Spinal cord (tissue), 10 donors: ENCODE data around the gene CYBA. TPM values are rescaled to one million over a fixed set of nuclear protein-coding genes. Genes with fewer than 3 reads are reported as not detected.

ENCODE experiments used
- DNase-seq, 6 donors: peaks; one replicate each; pipeline versions ENCODE4 v3.0.0 to v3.0.0-alpha.2; 2013 to 2015; ENCODE audit warnings: low spot score in 6 of 6, low read depth in 4 of 6
- H3K27ac ChIP-seq: one replicate; pipeline ENCODE4 v1.5.1; 2013; ENCODE audit warnings: low read depth, low read length, control low read depth
- H3K27me3 ChIP-seq: one replicate; pipeline ENCODE4 v1.6.1; 2013; ENCODE audit warnings: low read length; ENCODE audit not compliant: control insufficient read depth, insufficient read depth
- H3K36me3 ChIP-seq: one replicate; pipeline ENCODE4 v1.6.1; 2013; ENCODE audit warnings: low read length; ENCODE audit not compliant: control insufficient read depth, insufficient read depth
- H3K4me1 ChIP-seq: one replicate; pipeline ENCODE4 v1.6.1; 2013; ENCODE audit warnings: low read length; ENCODE audit not compliant: control insufficient read depth, insufficient read depth
- H3K4me3 ChIP-seq: one replicate; pipeline ENCODE4 v1.5.1; 2013; ENCODE audit warnings: low read depth, low read length, control low read depth
- H3K9me3 ChIP-seq: one replicate; pipeline ENCODE4 v1.6.1; 2013; ENCODE audit warnings: low read length; ENCODE audit not compliant: control insufficient read depth, insufficient read depth
- WGBS: methylation state at CpG from one replicate; pipeline ENCODE4 v1.1.5; 2013; ENCODE audit warnings: missing lambda C conversion rate; ENCODE audit not compliant: insufficient coverage; 5-methylcytosine and 5-hydroxymethylcytosine counted together
- long read RNA-seq, 4 donors: transcript quantifications; one replicate each; lab custom pipeline, GENCODE V29; 2026
- polyA plus RNA-seq, 2 donors: library from polyadenylated mRNA; unstranded; fragments of 120-200 nt; gene quantifications; one replicate each; pipeline ENCODE4 v1.2.1, GENCODE V29; 2013; ENCODE audit not compliant: insufficient read length in 2 of 2
- total RNA-seq, 2 donors: library from RNA; depleted of rRNA in 1 of 2; stranded (reverse); fragments of 120-200 nt in 1 of 2; fragments of >200 nt in 1 of 2; gene quantifications; one replicate each; pipeline versions ENCODE4 v1.2.3 to v1.2.4, GENCODE V29; 2013 to 2014
- donor health status: healthy.

CYBA gene
- total RNA-seq (100 to 1,000 TPM in 1 of 2 donors, 10 to 100 TPM in 1; 58.5 to 147 TPM), polyA plus RNA-seq (10 to 100 TPM; 64.6 to 69.6 TPM)
- long read RNA-seq, donor 1, transcript CYBA-201 (6 exons, 797 nt), result major isoform, 41 of 42 reads
- long read RNA-seq, donor 1, partial matches to known transcripts, result 0 of 42 reads
- long read RNA-seq, donor 1, other reads (novel, unspliced or antisense), result 0 of 42 reads
- long read RNA-seq, donor 2, transcript CYBA-201 (6 exons, 797 nt), result major isoform, 9 of 9 reads
- long read RNA-seq, donor 2, partial matches to known transcripts, result 0 of 9 reads
- long read RNA-seq, donor 2, other reads (novel, unspliced or antisense), result 0 of 9 reads
- long read RNA-seq, donor 3, transcript CYBA-201 (6 exons, 797 nt), result major isoform, 27 of 29 reads
- long read RNA-seq, donor 3, partial matches to known transcripts, result 0 of 29 reads
- long read RNA-seq, donor 3, other reads (novel, unspliced or antisense), result 0 of 29 reads
- long read RNA-seq, donor 4, transcript CYBA-210 (5 exons, 1,415 nt), result minor isoform, 5 of 227 reads
- long read RNA-seq, donor 4, transcript CYBA-201 (6 exons, 797 nt), result major isoform, 168 of 227 reads
- long read RNA-seq, donor 4, partial matches to known transcripts, result 50 of 227 reads
- long read RNA-seq, donor 4, other reads (novel, unspliced or antisense), result 0 of 227 reads

GRCh38 chr16:88650749-88651275 is at the start of gene CYBA:
CYBA (minus strand) TSS chr16:88651053; CDS start chr16:88651013, 40 bp downstream.
- Histone ChIP-seq H3K27me3 (no peaks in the 10 kb centered on the region), H3K27ac (peak within 1 kb of the TSS; percentile 33), H3K36me3 (peaks cover 79% of the 10 kb centered on the region), H3K9me3 (no peaks in the 10 kb centered on the region), H3K4me3 (peak within 1 kb of the TSS; percentile 58), H3K4me1 (peaks cover 26% of the 10 kb centered on the region)
- DNase-seq, result peak in 2 of 6 donors; percentile 18 to 53
- 5% methylated on average over 41 of the region's 41 CpGs for WGBS

- peaks cover 42% of the 10 kb centered on the region for H3K4me1 ChIP-seq
- 95% methylated on average over 14 of the region's 14 CpGs for WGBS
- H3K9me3 ChIP-seq, result no peaks in the 10 kb centered on the region
- no peaks in the 10 kb centered on the region for H3K27me3 ChIP-seq
- H3K27ac ChIP-seq, result no peak overlapping the region
- no peak for DNase-seq
- H3K36me3 ChIP-seq, result peaks cover 87% of the 10 kb centered on the region
- H3K4me3 ChIP-seq, result no peak overlapping the region
Observed at GRCh38 chr16:88700322-88700635, 49.4 kb upstream of the CYBA start.

GRCh38 chr16:88699180-88699579 is 48.3 kb upstream of the CYBA start:
- no peak overlapping the region for H3K27ac ChIP-seq
- H3K9me3 ChIP-seq, result no peaks in the 10 kb centered on the region
- H3K4me1 ChIP-seq, result peaks cover 31% of the 10 kb centered on the region
- H3K27me3 ChIP-seq, result no peaks in the 10 kb centered on the region
- DNase-seq, result no peak
- H3K36me3 ChIP-seq, result peaks cover 98% of the 10 kb centered on the region
- H3K4me3 ChIP-seq, result no peak overlapping the region
- 91% methylated on average over 16 of the region's 16 CpGs for WGBS

GRCh38 chr16:88698646-88699045 is 47.8 kb upstream of the CYBA start:
- Histone ChIP-seq H3K36me3 (peaks cover 95% of the 10 kb centered on the region), H3K27me3 (no peaks in the 10 kb centered on the region), H3K27ac (no peak overlapping the region), H3K4me3 (no peak overlapping the region), H3K4me1 (peaks cover 27% of the 10 kb centered on the region), H3K9me3 (no peaks in the 10 kb centered on the region)
- no peak for DNase-seq
- WGBS, result 96% methylated on average over 25 of the region's 25 CpGs

- no peak for DNase-seq
- peaks cover 89% of the 10 kb centered on the region for H3K36me3 ChIP-seq
- no peak overlapping the region for H3K4me3 ChIP-seq
- 91% methylated on average over 36 of the region's 37 CpGs for WGBS
- peaks cover 21% of the 10 kb centered on the region for H3K4me1 ChIP-seq
- H3K27me3 ChIP-seq, result no peaks in the 10 kb centered on the region
- H3K9me3 ChIP-seq, result no peaks in the 10 kb centered on the region
- no peak overlapping the region for H3K27ac ChIP-seq
Observed at GRCh38 chr16:88697831-88698615, 47.2 kb upstream of the CYBA start.

GRCh38 chr16:88697116-88697830 is 46.4 kb upstream of the CYBA start:
- 93% methylated on average over 42 of the region's 47 CpGs for WGBS
- no peak for DNase-seq
- no peak overlapping the region for H3K4me3 ChIP-seq
- no peaks in the 10 kb centered on the region for H3K9me3 ChIP-seq
- H3K27me3 ChIP-seq, result no peaks in the 10 kb centered on the region
- no peak overlapping the region for H3K27ac ChIP-seq
- peaks cover 19% of the 10 kb centered on the region for H3K4me1 ChIP-seq
- peaks cover 82% of the 10 kb centered on the region for H3K36me3 ChIP-seq

- WGBS, result 86% methylated on average over 11 of the region's 14 CpGs
- H3K36me3 ChIP-seq, result peaks cover 73% of the 10 kb centered on the region
Observed at GRCh38 chr16:88696441-88696840, 45.6 kb upstream of the CYBA start.

GRCh38 chr16:88695753-88696152 is 44.9 kb upstream of the CYBA start:
- H3K36me3 ChIP-seq, result peaks cover 66% of the 10 kb centered on the region
- H3K4me3 ChIP-seq, result no peak overlapping the region
- no peaks in the 10 kb centered on the region for H3K27me3 ChIP-seq
- peaks cover 5% of the 10 kb centered on the region for H3K4me1 ChIP-seq
- 87% methylated on average over 7 of the region's 7 CpGs for WGBS
- H3K9me3 ChIP-seq, result no peaks in the 10 kb centered on the region
- no peak overlapping the region for H3K27ac ChIP-seq
- no peak for DNase-seq

More at GRCh38 chr16:88696441-88696840, 45.6 kb upstream of the CYBA start:
- H3K4me3 ChIP-seq, result no peak overlapping the region
- DNase-seq, result no peak
- no peaks in the 10 kb centered on the region for H3K27me3 ChIP-seq
- H3K4me1 ChIP-seq, result peaks cover 10% of the 10 kb centered on the region
- H3K27ac ChIP-seq, result no peak overlapping the region
- no peaks in the 10 kb centered on the region for H3K9me3 ChIP-seq

GRCh38 chr16:88695218-88695617 is 44.4 kb upstream of the CYBA start:
- H3K4me3 ChIP-seq, result no peak overlapping the region
- no peaks in the 10 kb centered on the region for H3K27me3 ChIP-seq
- no peaks in the 10 kb centered on the region for H3K9me3 ChIP-seq
- DNase-seq, result no peak
- no peak overlapping the region for H3K27ac ChIP-seq
- peaks cover 61% of the 10 kb centered on the region for H3K36me3 ChIP-seq
- H3K4me1 ChIP-seq, result no peaks in the 10 kb centered on the region
- WGBS, result 84% methylated on average over 15 of the region's 15 CpGs
